ENCODE results near the gene AURKB.

DNA sequence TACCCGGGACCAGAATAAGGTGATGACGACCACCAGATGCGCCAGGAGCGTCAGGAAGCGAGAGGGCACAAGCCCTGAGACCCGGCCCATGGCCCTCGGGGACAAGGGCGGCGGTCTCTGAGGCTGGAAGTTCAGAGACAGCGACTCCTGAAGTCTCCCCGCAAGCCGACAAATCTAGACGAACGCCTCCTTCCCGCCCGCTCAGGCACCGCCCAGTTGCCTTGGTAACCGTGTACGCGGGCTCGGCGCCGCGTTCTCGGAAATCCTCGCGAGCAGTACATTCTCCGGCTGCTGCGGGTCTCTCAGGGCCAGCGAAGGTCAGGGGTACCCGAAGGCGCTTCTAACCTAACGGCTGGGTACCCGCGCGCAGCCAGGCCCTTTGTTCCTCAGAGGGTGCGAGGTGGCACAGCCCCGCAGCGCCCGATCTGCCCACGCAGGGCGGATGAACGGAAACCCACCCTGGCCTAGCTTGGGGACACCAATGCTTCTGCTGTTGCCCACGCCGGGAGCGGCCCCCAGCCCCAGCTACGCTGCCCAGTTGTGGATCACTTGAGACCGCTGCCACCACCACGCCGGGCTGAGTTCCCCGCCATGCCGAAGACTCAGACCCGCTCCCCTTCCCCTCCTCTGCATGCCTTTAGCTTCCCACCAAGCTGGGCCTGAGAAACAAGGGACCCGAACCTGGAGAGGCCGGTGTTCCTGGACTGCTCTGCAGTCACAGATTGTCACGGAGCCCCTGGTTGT, 34.0 kb downstream of the AURKB start, which contains the start of gene TMEM107:
- TF ChIP-seq JUND (IDR thresholded peaks at IDR 0.05) = no peak
- TF ChIP-seq CTCF (IDR thresholded peaks at IDR 0.05 in 2 of 3, conservative IDR thresholded peaks at IDR 0.05 in 1 of 3; ENCODE audit: borderline replicate concordance in 1 of 3, insufficient read depth in 1 of 3, low read depth in 2 of 3, low read length in 2 of 3) = no peak; a peak in 1 of 6 replicates
- no peak for TF ChIP-seq ZNF274 (IDR thresholded peaks at IDR 0.05; ENCODE audit: low read depth, low read length)
- no peak for TF ChIP-seq EZH2phosphoT487 (IDR thresholded peaks at IDR 0.05; ENCODE audit: borderline replicate concordance)
- TF ChIP-seq POLR2A (IDR thresholded peaks at IDR 0.05; ENCODE audit: borderline replicate concordance, extremely low read depth, insufficient read depth, insufficient read length) = peak; percentile 48
- peak; percentile 72 for TF ChIP-seq POLR2AphosphoS5 (IDR thresholded peaks at IDR 0.05; ENCODE audit: low read depth, low read length)
